ENCODE measurements around the gene DNAH11.
"Not testable (repeated sequence)": the region's sequence is repeated elsewhere in the genome, so short reads cannot be mapped to it uniquely, and the experiment has no call there.

The DNAH11 gene

DNA sequence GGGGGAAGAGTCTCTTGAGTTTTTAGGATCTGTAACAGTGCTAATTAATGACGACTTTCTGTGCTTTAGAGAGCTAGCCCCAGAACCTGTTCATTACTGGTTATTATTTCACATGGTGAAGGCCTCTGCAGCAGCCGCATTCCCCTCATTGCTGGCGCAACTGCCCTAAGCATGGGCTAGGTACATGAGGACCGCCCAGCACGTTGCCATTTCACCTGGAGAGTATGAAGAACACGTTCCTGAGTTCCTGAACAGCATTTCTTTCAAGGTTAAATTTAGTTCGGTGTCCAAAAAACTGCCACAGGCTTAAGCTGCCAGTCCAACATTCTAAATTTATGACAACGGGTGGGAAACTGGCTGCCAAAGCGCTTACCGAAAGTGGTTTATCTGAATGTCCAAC is 177.0 kb downstream of the DNAH11 start:
- TF ChIP-seq, protein P1, sequence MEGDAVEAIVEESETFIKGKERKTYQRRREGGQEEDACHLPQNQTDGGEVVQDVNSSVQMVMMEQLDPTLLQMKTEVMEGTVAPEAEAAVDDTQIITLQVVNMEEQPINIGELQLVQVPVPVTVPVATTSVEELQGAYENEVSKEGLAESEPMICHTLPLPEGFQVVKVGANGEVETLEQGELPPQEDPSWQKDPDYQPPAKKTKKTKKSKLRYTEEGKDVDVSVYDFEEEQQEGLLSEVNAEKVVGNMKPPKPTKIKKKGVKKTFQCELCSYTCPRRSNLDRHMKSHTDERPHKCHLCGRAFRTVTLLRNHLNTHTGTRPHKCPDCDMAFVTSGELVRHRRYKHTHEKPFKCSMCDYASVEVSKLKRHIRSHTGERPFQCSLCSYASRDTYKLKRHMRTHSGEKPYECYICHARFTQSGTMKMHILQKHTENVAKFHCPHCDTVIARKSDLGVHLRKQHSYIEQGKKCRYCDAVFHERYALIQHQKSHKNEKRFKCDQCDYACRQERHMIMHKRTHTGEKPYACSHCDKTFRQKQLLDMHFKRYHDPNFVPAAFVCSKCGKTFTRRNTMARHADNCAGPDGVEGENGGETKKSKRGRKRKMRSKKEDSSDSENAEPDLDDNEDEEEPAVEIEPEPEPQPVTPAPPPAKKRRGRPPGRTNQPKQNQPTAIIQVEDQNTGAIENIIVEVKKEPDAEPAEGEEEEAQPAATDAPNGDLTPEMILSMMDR (IDR thresholded peaks at IDR 0.05; ENCODE audit: borderline replicate concordance, control extremely low read depth, extremely low read depth, insufficient read depth, missing control alignments), result no peak
- DNase-seq (ENCODE audit: low spot score), result no peak
- in situ Hi-C loops (cut with MboI; ENCODE audit: low sequenced_read_pairs, unreplicated experiment), result no loop called here

DNA sequence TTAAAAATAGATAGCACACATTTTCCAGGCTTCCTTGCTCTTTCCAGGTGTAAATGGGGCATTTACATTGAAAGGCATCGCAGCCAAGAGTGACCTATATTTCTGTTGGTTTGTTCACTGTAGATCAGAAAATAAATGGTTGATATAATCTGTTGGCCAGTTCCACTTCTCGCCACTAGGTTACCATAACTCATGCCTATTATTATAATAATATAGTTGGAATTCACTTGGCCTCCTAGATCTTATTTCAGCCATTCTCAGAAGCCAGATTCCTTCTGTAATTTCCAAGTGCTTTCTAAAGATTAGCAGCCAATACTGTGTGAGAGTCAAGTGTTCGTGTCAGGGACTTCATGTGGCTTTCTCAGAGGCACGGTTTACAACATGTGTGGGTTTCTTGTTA is 179.5 kb downstream of the DNAH11 start:
- TF ChIP-seq, protein P1 (IDR thresholded peaks at IDR 0.05; ENCODE audit: borderline replicate concordance, control extremely low read depth, extremely low read depth, insufficient read depth, missing control alignments), result no peak

DNA sequence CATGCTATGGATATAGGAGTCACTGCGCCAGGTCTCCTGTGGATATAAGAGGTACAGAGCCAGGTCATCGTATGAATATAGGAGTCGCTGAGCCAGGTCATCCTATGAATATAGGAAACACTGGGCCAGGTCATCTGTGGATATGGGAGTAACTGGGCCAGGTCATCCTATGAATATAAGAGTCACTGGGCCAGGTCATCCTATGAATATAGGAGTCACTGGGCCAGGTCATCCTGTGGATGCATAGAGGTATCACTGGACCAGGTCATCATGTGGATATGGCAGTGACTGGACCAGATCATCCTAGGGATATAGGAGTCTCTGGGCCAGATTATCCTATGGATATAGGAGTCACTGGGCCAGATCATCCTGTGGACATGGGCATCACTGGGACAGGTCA is 181.7 kb downstream of the DNAH11 start:
- no peak for DNase-seq (ENCODE audit: low spot score)
- in situ Hi-C loops (cut with MboI; ENCODE audit: low sequenced_read_pairs, unreplicated experiment), result no loop called here
- TF ChIP-seq, protein P1 (IDR thresholded peaks at IDR 0.05; ENCODE audit: borderline replicate concordance, control extremely low read depth, extremely low read depth, insufficient read depth, missing control alignments), result no peak

More for the DNA sequence above, 179.5 kb downstream of the DNAH11 start:
- no peak for DNase-seq (ENCODE audit: low spot score)
- in situ Hi-C loops (cut with MboI; ENCODE audit: low sequenced_read_pairs, unreplicated experiment), result no loop called here

DNA sequence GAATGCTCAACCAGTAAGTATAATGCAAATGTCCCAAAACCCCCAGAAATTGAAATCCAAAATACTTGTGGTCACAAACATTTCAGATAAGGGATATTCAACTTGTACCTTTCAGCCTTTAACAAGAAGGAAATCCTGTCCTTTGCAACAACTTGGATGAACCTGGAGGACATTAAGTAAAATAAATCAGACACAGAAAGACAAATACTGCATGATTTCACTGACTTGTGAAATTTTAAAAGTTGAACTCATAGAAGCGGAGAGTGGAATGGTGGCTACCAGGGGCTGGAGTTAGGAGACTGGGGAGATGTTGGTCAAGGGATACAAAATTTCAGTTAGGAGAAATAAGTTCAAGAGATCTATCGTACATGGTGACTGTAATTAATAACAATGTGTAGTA is 187.6 kb downstream of the DNAH11 start:
- TF ChIP-seq, protein P1 (IDR thresholded peaks at IDR 0.05; ENCODE audit: borderline replicate concordance, control extremely low read depth, extremely low read depth, insufficient read depth, missing control alignments), result no peak
- in situ Hi-C loops (cut with MboI; ENCODE audit: low sequenced_read_pairs, unreplicated experiment), result no loop called here
- no peak for DNase-seq (ENCODE audit: low spot score)

DNA sequence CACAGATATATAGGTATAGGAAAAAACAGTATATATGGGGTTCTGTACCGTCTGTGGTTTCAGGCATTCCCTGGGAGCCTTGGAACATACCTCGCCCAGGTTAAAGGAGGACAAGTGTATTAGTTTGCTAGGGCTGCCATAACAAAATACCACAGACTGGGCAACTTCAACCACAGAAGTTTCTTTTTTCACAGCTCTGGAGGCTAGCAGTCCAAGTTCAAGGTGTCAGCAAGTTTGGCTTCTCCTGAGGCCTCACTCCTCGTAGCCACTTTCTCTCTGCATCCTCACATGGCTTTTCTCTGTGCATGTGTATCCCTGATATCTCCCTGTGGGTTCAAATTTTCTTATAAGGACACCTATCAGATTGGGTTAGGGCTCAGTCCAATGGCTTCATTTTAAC is 189.1 kb downstream of the DNAH11 start:
- DNase-seq (ENCODE audit: low spot score), result no peak
- in situ Hi-C loops (cut with MboI; ENCODE audit: low sequenced_read_pairs, unreplicated experiment), result no loop called here
- TF ChIP-seq, protein P1 (IDR thresholded peaks at IDR 0.05; ENCODE audit: borderline replicate concordance, control extremely low read depth, extremely low read depth, insufficient read depth, missing control alignments), result no peak

DNA sequence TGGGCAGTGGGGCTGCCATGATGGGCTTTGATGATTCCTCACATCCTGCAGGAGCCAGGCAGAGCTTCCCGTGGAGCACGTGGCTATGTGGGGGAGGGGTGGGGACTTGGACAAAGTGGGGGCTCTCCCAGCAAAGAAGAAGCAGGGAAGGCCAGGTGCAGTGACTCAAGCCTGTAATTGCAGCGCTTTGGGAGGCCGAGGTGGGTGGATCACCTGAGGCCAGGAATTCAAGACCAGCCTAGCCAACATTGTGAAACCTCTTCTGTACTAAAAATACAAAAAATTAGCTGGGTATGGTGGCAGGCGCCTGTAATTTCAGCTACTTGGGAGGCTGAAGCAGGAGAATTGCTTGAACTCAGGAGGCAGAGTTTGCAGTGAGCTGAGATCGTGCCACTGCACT is 190.1 kb downstream of the DNAH11 start:
- DNase-seq (ENCODE audit: low spot score); in situ Hi-C loops (cut with MboI; ENCODE audit: low sequenced_read_pairs, unreplicated experiment): not testable (repeated sequence)

DNA sequence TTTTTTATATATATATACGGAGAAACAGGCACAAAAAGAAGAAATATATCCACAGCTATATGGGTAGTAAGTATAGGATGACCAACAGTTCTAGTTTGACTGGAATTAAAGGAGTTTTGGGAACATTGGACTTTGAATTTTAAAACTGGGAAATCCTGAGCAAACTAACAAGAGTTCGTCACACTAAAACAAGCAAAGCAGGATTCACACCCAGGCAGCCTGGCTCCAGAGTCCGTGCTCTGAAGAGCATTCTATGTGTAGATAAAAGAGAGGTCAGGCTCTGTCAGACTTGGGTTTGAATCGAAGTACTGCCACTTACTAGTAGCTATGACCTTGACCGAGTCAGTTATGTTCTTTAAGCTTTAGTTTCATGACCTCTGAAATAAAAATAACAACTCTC is 191.0 kb downstream of the DNAH11 start:
- in situ Hi-C loops (cut with MboI; ENCODE audit: low sequenced_read_pairs, unreplicated experiment), result no loop called here
- TF ChIP-seq, protein P1 (IDR thresholded peaks at IDR 0.05; ENCODE audit: borderline replicate concordance, control extremely low read depth, extremely low read depth, insufficient read depth, missing control alignments), result no peak
- no peak for DNase-seq (ENCODE audit: low spot score)
